CD14-positive monocyte (primary cell): Measurements from ENCODE around the gene MAD1L1. TPM values are rescaled to one million over a fixed set of nuclear protein-coding genes. Genes with fewer than 3 reads are reported as not detected.
A peak's percentile ranks its signal among the peaks of the same experiment; 100 is the strongest.

Experiments
- DNase-seq, 3 donors: peaks; one replicate each; pipeline ENCODE4 v3.0.0-alpha.2; 2011 to 2022
- H2AFZ ChIP-seq: 2 replicates; pipeline ENCODE4 v1.6.0; 2012; ENCODE audit warnings: mild to moderate bottlenecking, low read depth, low read length, inconsistent platforms; ENCODE audit not compliant: insufficient read depth, poor library complexity, severe bottlenecking
- H3K27ac ChIP-seq, 2 donors: 1 replicate in 1 of 2; 2 replicates in 1 of 2; pipeline ENCODE4 v1.5.1; 2012 to 2013; ENCODE audit warnings: low read length in 2 of 2, control low read depth in 1 of 2, inconsistent platforms in 1 of 2, low read depth in 1 of 2, mild to moderate bottlenecking in 1 of 2
- H3K27me3 ChIP-seq, 2 donors: one replicate each; pipeline versions ENCODE4 v1.6.0 to v1.6.1; 2011 to 2013; ENCODE audit warnings: low read length in 2 of 2; ENCODE audit not compliant: control insufficient read depth in 2 of 2, insufficient read depth in 2 of 2
- H3K36me3 ChIP-seq, 2 donors: replicated peaks in 1 of 2; 1 replicate in 1 of 2; 2 replicates in 1 of 2; pipeline versions ENCODE4 v1.5.1 to v1.6.1; 2012 to 2013; ENCODE audit warnings: low read length in 2 of 2, control low read depth in 1 of 2, inconsistent platforms in 1 of 2, mild to moderate bottlenecking in 1 of 2; ENCODE audit not compliant: insufficient read depth in 2 of 2, control insufficient read depth in 1 of 2
- H3K4me1 ChIP-seq, 2 donors: 1 replicate in 1 of 2; 2 replicates in 1 of 2; pipeline versions ENCODE4 v1.5.1 to v1.6.1; 2012 to 2013; ENCODE audit warnings: low read length in 2 of 2, control low read depth in 1 of 2, inconsistent platforms in 1 of 2, mild to moderate bottlenecking in 1 of 2, moderate library complexity in 1 of 2; ENCODE audit not compliant: insufficient read depth in 2 of 2, control insufficient read depth in 1 of 2
- H3K4me2 ChIP-seq: replicated peaks from 2 replicates; pipeline ENCODE3; 2012; ENCODE audit warnings: low read length, moderate library complexity, mild to moderate bottlenecking; ENCODE audit not compliant: poor library complexity, severe bottlenecking; ENCODE audit errors: extremely low read depth
- H3K4me3 ChIP-seq, 3 experiments: fragments of 200-600 bp in 1 of 3; sonication (generic) in 1 of 3; replicated peaks in 1 of 3; 1 replicate in 2 of 3; 2 replicates in 1 of 3; pipeline ENCODE4 v1.5.1; 2011 to 2013; ENCODE audit warnings: low read length in 3 of 3, mild to moderate bottlenecking in 3 of 3, control low read depth in 2 of 3, low read depth in 2 of 3, inconsistent platforms in 1 of 3, moderate library complexity in 1 of 3
- H3K79me2 ChIP-seq: 2 replicates; pipeline ENCODE4 v1.6.0; 2012; ENCODE audit warnings: mild to moderate bottlenecking, control low read depth, inconsistent platforms, low read length, moderate library complexity; ENCODE audit not compliant: insufficient read depth
- H3K9ac ChIP-seq: 2 replicates; pipeline ENCODE4 v1.6.0; 2017; ENCODE audit warnings: low read length, mild to moderate bottlenecking; ENCODE audit not compliant: insufficient read depth, poor library complexity, severe bottlenecking
- H3K9me3 ChIP-seq, 2 donors: replicated peaks in 1 of 2; 1 replicate in 1 of 2; 2 replicates in 1 of 2; pipeline versions ENCODE4 v1.5.1 to v1.6.1; 2012 to 2013; ENCODE audit warnings: low read length in 2 of 2, control low read depth in 1 of 2; ENCODE audit not compliant: control insufficient read depth in 1 of 2, insufficient read depth in 1 of 2
- H4K20me1 ChIP-seq: 2 replicates; pipeline ENCODE4 v1.6.0; 2012; ENCODE audit warnings: mild to moderate bottlenecking, low read length, control low read depth, moderate library complexity; ENCODE audit not compliant: insufficient read depth
- H3K27ac Mint-ChIP-seq, 7 donors: one replicate each; pipeline ENCODE4 v1.8.0; 2020; ENCODE audit warnings: mild to moderate bottlenecking in 7 of 7, mixed read lengths in 7 of 7, moderate library complexity in 6 of 7, inconsistent platforms in 2 of 7
- H3K27me3 Mint-ChIP-seq, 3 donors: one replicate each; pipeline ENCODE4 v1.8.0; 2021 to 2022; ENCODE audit warnings: low read depth in 3 of 3, mild to moderate bottlenecking in 3 of 3, mixed read lengths in 3 of 3, moderate library complexity in 3 of 3, inconsistent platforms in 1 of 3
- H3K36me3 Mint-ChIP-seq, 2 donors: one replicate each; pipeline ENCODE4 v1.8.0; 2020; ENCODE audit warnings: mixed read lengths in 2 of 2, inconsistent platforms in 1 of 2, mild to moderate bottlenecking in 1 of 2
- H3K4me1 Mint-ChIP-seq: one replicate; pipeline ENCODE4 v1.8.0; 2020; ENCODE audit warnings: mild to moderate bottlenecking, mixed read lengths
- H3K4me3 Mint-ChIP-seq, 2 donors: one replicate each; pipeline ENCODE4 v1.8.0; 2020; ENCODE audit warnings: mild to moderate bottlenecking in 2 of 2, mixed read lengths in 2 of 2, moderate library complexity in 1 of 2
- H3K9me3 Mint-ChIP-seq, 7 donors: one replicate each; pipeline ENCODE4 v1.8.0; 2020 to 2022; ENCODE audit warnings: mixed read lengths in 7 of 7, mild to moderate bottlenecking in 6 of 7, moderate library complexity in 6 of 7, inconsistent platforms in 2 of 7
- CTCF ChIP-seq: fragments of 200-600 bp; IDR thresholded peaks from one replicate; pipeline ENCODE4 v1.8.0; 2022; ENCODE audit warnings: antibody characterized with exemption, mild to moderate bottlenecking
- WGBS: methylation state at CpG from one replicate; pipeline ENCODE4 v1.1.5; 2013; ENCODE audit warnings: missing lambda C conversion rate; ENCODE audit not compliant: insufficient coverage; 5-methylcytosine and 5-hydroxymethylcytosine counted together
- intact Hi-C, 2 donors: fragments of 100-400 bp; cut with micrococcal nuclease; formaldehyde crosslinking; loops; one replicate each; pipeline versions ENCODE4 v1.15.0 to v1.15.1; 2023
- polyA plus RNA-seq, 3 donors: library from polyadenylated mRNA; depleted of rRNA in 1 of 3; unstranded in 2 of 3; stranded (reverse) in 1 of 3; fragments of 300-500 nt in 2 of 3; fragments of >200 nt in 1 of 3; fragmentation: Illumina TruSeq in 2 of 3; gene quantifications; 1 replicate in 2 of 3; 2 replicates in 1 of 3; pipeline ENCODE4 v1.2.3, GENCODE V29; 2012 to 2021

MAD1L1 gene
- polyA plus RNA-seq, 3 donors = 22.0 to 39.4 (median 33.2) TPM

- no peaks in the 10 kb centered on the region for H3K9me3 ChIP-seq
- no peak overlapping the region for H3K27ac Mint-ChIP-seq
- peaks cover 9% of the 10 kb centered on the region for H3K79me2 ChIP-seq
- no peaks in the 10 kb centered on the region for H3K27me3 ChIP-seq
- no peak overlapping the region for H3K27ac ChIP-seq
- no peak overlapping the region for H3K4me2 ChIP-seq
- H3K4me3 ChIP-seq = no peak overlapping the region
- peaks cover 0 to 5% (median 2%) of the 10 kb centered on the region in 3 donors for H3K27me3 Mint-ChIP-seq
- DNase-seq = no peak
- no peak for TF ChIP-seq CTCF
- no peak overlapping the region for H3K9ac ChIP-seq
- peaks cover 45% of the 10 kb centered on the region for H3K4me1 Mint-ChIP-seq
- H3K4me3 Mint-ChIP-seq = no peak overlapping the region
- no peak overlapping the region for H2AFZ ChIP-seq
- peaks cover 26 to 36% of the 10 kb centered on the region in 2 donors for H3K36me3 Mint-ChIP-seq
- peaks cover 0 to 4% of the 10 kb centered on the region in 2 donors for H3K36me3 ChIP-seq
- WGBS = 95% methylated on average over 6 of the region's 12 CpGs
- peaks cover 60% of the 10 kb centered on the region for H4K20me1 ChIP-seq
- no peaks in the 10 kb centered on the region for H3K9me3 Mint-ChIP-seq
- H3K4me1 ChIP-seq = peaks cover 17 to 29% of the 10 kb centered on the region in 2 donors
- intact Hi-C loops = no loop called here
These were observed 307.4 kb downstream of the MAD1L1 start for GRCh38 chr7:1925349-1925748.

- peaks cover 27 to 39% of the 10 kb centered on the region in 2 donors for H3K4me1 ChIP-seq
- H3K4me2 ChIP-seq = no peak overlapping the region
- no peaks in the 10 kb centered on the region for H3K9me3 ChIP-seq
- H3K4me3 ChIP-seq = no peak overlapping the region
- H3K4me3 Mint-ChIP-seq = no peak overlapping the region
- DNase-seq = peak in 1 of 3 donors; percentile 33
- H3K9me3 Mint-ChIP-seq = no peaks in the 10 kb centered on the region
- no peak for TF ChIP-seq CTCF
- peaks cover 0 to 5% (median 2%) of the 10 kb centered on the region in 3 donors for H3K27me3 Mint-ChIP-seq
- no peak overlapping the region for H2AFZ ChIP-seq
- H3K4me1 Mint-ChIP-seq = peaks cover 55% of the 10 kb centered on the region
- peaks cover 0 to 4% of the 10 kb centered on the region in 2 donors for H3K36me3 ChIP-seq
- no peaks in the 10 kb centered on the region for H3K27me3 ChIP-seq
- peaks cover 29 to 39% of the 10 kb centered on the region in 2 donors for H3K36me3 Mint-ChIP-seq
- WGBS = 61% methylated on average over 3 of the region's 10 CpGs
- H3K9ac ChIP-seq = no peak overlapping the region
- H3K79me2 ChIP-seq = peaks cover 9% of the 10 kb centered on the region
- no peak overlapping the region for H3K27ac ChIP-seq
- intact Hi-C loops = no loop called here
- peaks cover 63% of the 10 kb centered on the region for H4K20me1 ChIP-seq
- peak overlapping the region in 1 of 7 donors; percentile 2 for H3K27ac Mint-ChIP-seq
These were observed 308.4 kb downstream of the MAD1L1 start for GRCh38 chr7:1924258-1924817.
